H1 (cell line): ENCODE data around the gene WAC. TPM values are rescaled to one million over a fixed set of nuclear protein-coding genes. Genes with fewer than 3 reads are reported as not detected.

Experiments used
- CHD2 ChIP-seq: IDR thresholded peaks from 2 replicates; pipeline ENCODE4 v1.6.1; 2012; ENCODE audit warnings: low read length, improper control_type of control experiment
- HDAC6 ChIP-seq: IDR thresholded peaks from one replicate; pipeline ENCODE4 v1.7.1; 2012; ENCODE audit warnings: low read depth, mild to moderate bottlenecking, inconsistent platforms, low read length, moderate library complexity
- POLR2AphosphoS5 ChIP-seq: IDR thresholded peaks from 2 replicates; pipeline ENCODE4 v1.6.1; 2011; ENCODE audit warnings: low read depth, low read length
- TCF12 ChIP-seq: IDR thresholded peaks from 2 replicates; pipeline ENCODE4 v1.6.1; 2011; ENCODE audit warnings: low read depth, mild to moderate bottlenecking, low read length
- polyA plus RNA-seq, 7 experiments: library from polyadenylated mRNA; depleted of rRNA in 3 of 7; stranded (reverse) in 5 of 7; unstranded in 2 of 7; fragments of >200 nt in 5 of 7; fragments of 200-250 nt in 2 of 7; gene quantifications; 1 replicate in 5 of 7; 2 replicates in 1 of 7; 4 replicates in 1 of 7; pipeline versions ENCODE4 v1.2.1 to v1.2.3, GENCODE V29; 2011 to 2013; ENCODE audit warnings: missing spikeins in 2 of 7, mixed read lengths in 2 of 7
- total RNA-seq: library from RNA; stranded (reverse); fragmentation: NEBNext Ultra II Directional; extraction: Animal tissue kit (Norgen Biotek cat#: 25700); gene quantifications from 2 replicates; pipeline ENCODE4 v1.2.1, GENCODE V29; 2021

Gene WAC
- total and polyA plus RNA-seq, 2 of the 8 experiments (the other 6 are each of a cell fraction or from before 2014, with no cell fraction given): 72.9 to 128 TPM

GRCh38 chr10:28644647-28645046 lies 111.7 kb downstream of the WAC start (continued):
- TF ChIP-seq HDAC6: no peak
- no peak for TF ChIP-seq TCF12
- TF ChIP-seq CHD2: no peak
- TF ChIP-seq POLR2AphosphoS5: no peak
